Inferior parietal cortex (tissue), 1 donor: ENCODE results near the gene FANCC.

Experiments
- DNase-seq: peaks from one replicate; pipeline ENCODE4 v3.0.0-alpha.2; 2016; ENCODE audit errors: extremely low spot score

Gene FANCC

GRCh38 chr9:95143591-95144561 is 173.6 kb downstream of the FANCC start:
- no peak for DNase-seq

GRCh38 chr9:95142728-95143127 is 174.8 kb downstream of the FANCC start:
- DNase-seq, result no peak

DNA sequence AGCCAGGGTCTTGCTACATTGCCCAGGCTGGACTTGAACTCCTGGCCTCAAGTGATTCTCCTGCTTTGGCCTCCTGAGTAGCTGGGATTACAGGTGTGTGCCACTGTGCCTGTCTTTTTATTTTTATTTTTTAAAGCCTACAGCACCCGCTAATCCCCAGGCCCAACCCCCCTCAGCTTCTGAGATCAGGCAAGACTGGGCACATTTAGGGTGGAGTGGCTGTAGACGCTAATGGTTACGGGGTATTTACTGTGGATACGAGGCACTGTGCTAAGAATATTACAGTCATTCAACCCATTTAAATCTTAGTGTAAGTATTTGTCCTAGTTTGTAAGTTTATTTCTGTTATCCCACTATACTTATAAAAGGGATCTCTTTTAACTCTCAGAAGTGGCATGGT is 175.2 kb downstream of the FANCC start:
- DNase-seq, result no peak

DNA sequence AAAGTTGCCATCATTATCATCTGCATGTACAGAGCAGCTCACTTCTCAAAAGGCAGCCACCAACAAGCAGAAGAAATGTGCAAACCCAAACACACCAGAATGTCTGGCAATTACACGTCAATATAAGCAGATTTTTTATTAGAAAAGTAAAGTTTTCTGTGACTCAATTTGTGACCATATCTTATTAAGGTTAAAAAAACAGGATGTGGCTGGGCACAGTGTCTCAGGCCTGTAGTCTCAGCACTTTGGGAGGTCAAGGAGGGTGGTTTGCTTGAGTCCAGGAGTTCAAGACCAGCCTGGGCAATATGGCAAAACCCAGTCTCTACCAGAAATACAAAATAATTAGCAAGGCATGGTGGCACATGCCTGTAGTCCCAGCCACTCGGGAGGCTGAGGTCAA is 176.7 kb downstream of the FANCC start:
- no peak for DNase-seq

GRCh38 chr9:95139126-95139525 is 178.4 kb downstream of the FANCC start:
- DNase-seq, result no peak

GRCh38 chr9:95138474-95138873 is 179.0 kb downstream of the FANCC start:
- no peak for DNase-seq

GRCh38 chr9:95137587-95138145 is 179.8 kb downstream of the FANCC start:
- no peak for DNase-seq

GRCh38 chr9:95135756-95136155 is 181.8 kb downstream of the FANCC start:
- no peak for DNase-seq

DNA sequence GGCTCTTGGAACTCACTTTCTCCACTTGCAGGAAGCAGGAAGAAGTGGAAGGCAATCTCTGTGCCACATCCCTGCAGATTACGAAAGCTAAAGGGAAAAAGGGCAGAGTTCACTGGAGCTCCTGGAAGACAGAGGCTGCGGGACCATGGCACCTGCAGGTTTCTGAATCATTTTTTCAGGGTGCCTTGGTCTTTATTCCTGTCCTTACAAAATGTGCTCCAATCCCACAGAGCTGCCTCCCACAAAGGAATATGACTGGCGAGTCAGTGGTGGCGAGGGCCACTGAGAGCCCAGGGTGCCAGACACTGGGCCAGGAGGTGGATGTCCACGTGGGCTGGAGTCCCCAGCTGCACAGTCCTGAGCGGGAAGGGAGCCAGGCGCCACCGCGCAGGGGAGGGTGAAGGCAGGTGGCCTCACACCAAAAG is 183.0 kb downstream of the FANCC start:
- DNase-seq, result no peak

- DNase-seq, result no peak
Observed at GRCh38 chr9:95133325-95133705, 184.2 kb downstream of the FANCC start.

DNA sequence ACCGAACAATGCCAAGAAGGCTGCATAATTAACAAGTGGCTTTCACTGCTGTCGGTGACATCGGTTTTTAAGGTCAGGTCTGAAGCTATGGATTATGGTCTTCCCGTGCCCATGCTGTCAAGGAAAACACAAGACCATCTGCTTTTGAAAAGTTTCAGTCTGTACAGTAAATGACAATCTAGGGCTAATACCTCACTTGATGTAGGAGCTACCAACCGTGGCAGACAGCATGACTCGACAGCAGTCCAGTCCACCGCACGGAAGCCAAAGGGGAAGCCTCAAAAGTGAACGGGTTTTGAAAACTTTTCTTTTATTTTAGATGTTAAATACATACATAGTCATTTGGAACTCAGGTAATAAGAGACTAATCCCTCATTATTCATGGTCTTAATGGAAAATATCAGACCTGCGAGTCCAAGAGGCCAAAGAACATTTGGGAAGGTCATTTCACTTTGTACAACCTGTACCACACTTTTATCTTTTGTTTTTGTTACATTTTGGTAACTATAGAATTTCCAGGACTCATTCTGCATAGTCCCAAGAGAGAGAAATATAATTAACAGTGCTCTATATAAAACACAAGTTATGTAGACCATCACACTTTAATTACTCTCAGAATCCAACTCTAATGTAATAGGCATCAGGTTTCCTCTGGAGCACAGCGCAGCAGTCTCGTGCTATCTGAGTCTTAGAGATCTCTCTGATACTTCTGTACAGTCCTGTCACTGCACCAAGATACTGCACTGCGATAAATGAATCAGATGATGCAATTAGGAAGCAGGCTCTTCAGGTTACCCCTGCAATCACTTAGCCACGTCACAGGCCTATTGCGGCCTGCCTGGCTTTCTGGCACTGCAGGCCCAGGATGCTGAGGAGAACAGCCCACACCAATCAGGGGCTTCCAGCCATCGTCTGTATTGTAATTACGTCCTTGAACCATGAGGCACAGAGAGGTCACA is 184.9 kb downstream of the FANCC start:
- DNase-seq, result no peak

DNA sequence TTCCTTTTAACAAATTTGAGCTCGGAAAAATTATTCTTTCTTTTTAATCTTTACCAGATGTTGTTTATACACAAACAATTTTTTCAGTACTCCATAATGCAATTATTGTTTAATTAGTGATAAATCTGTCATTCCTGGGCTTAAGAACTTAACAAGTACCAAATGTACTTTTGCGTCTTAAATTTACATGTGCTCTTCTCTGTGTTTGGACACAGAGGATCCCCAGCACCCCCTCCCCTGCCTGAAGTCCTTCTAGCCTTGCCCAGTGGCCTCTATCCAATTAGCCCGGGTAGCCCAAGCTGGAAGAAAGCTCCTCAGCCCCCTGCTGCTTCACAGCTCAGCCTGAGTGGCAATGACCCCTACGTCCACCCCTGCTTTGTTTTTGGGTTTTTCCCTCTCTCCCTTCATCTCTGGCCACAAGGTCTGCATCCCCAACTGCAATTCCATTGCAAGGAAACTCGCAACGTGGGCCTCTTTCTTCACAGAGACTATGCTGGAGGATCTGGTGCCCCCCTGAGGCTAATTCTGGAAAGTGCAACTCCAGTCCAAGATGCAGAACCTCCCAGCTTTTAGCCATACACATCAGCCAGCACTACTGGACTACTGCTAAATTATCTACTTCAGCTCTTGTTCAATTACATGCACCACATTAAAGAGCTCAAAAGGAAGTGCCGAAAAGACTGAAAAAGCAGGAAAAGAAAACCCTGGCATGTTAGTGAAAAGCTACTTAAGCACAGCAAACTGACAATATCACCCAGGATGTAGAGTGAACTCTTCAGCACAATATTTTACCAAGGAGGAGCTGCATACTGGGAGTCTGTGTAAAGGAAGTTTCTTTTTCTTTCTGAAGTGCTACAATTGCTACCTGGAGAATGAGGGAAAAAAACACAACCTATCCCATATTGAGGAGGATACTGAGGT is 186.2 kb downstream of the FANCC start:
- peak; percentile 92 for DNase-seq

DNA sequence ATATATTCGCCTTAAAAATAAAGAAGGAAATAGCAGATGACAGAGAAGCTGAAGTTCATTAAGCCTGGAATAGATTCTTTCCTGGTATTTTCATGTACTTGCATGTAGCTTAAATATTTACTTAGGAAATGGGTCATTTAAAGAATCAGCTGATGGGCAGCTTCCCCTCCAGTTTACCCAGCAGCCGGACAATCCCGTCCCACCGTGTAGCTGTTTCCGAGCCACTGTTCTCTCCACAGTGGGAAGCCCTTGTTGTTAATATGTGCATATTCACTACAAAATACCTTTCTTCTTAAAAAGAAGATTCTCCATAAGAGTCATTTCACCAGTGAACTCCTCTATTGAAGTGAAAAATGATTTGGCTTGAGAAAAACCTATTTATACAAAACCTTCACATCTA is 187.0 kb downstream of the FANCC start:
- DNase-seq, result no peak

DNA sequence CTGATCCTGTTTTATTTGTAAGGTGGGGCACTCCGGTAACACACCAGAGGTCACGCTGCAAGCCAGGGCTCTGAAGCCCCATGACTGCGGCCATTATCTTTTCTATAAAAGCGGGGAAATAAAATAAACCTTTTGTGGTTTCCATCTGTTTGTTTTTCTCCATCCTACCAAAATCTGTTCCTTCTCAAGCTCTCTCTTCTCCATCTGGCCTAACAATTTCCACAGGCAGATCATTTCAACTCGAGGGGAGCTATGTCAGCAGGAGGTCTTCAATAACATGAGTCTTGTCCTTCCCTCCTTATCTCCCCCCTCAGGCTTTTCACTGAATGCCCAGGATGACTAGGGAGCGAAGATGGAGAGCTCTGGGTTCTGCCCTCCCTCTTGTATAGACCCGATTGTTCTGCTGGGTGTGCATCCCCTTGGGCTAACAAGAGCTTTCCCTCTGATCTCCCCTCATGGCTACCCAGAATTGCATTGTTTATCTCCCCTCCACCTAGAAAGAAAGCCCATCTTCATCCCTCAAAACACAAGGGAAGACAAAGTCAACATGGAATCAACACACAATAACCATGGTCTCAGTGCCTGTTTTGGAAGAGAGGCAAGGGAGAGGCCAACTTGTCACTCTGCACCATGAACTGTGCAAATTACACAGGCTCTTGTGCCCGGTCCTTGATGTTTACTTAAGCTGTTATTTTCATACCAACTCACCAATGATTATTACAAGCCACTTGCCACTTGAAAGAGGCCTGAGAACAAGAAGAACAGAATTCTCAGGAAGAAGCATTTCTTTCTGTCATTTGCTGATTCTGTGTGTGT is 187.8 kb downstream of the FANCC start:
- no peak for DNase-seq

DNA sequence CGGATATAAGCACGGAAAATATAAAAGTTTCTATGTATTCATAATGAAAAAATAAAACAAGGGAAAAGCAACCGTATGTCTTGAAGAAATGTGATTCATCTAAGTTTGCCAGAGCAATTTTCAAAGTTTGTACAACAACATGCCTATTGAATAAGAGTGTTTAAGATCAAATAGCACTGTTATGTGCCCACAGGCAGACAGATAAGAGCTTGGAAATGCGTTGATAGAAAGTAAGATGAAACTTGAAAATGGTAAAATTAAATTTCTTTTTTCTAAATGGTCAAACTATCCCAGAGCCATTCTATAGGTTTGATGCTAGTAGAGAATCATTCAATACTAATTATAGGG is 189.4 kb downstream of the FANCC start:
- no peak for DNase-seq

GRCh38 chr9:95127249-95128176 is 190.0 kb downstream of the FANCC start:
- peak; percentile 88 for DNase-seq

GRCh38 chr9:95126739-95127138 is 190.8 kb downstream of the FANCC start:
- DNase-seq, result no peak

DNA sequence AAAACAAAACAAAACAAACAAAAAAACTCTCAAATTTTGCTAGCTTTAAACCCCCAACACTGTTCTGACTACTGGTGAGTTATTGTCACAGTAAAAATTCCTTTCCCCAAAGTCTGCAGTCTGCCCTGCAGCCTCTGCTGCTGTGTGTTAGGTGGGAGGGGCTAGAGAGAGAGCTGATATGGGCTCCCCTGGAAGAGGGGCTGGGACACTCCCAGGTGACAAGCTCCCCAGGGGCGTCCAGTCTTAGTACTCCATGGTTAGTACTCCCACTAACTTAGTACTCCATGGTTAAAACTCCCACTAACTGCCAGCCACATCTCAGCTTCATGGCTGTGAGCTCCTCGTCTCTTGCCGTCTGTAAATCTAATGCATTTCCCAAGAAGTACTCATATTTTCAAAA is 191.9 kb downstream of the FANCC start:
- no peak for DNase-seq
